Measurements from ENCODE around the gene CDH15.
"Not testable (repeated sequence)": the region's sequence is repeated elsewhere in the genome, so short reads cannot be mapped to it uniquely, and the experiment has no call there.

The CDH15 gene

GRCh38 chr16:89173174-89173921 lies 1.8 kb downstream of the CDH15 start:
- no peak for DNase-seq

- DNase-seq = no peak
These were observed 2.7 kb downstream of the CDH15 start for GRCh38 chr16:89174055-89174827.

- no peak for DNase-seq
These were observed 3.3 kb downstream of the CDH15 start for GRCh38 chr16:89174877-89175276.

GRCh38 chr16:89175280-89176146 lies 4.0 kb downstream of the CDH15 start:
- no peak for DNase-seq

- no peak for DNase-seq
These were observed 4.7 kb downstream of the CDH15 start for GRCh38 chr16:89176147-89176690.

- no peak for DNase-seq
These were observed 5.2 kb downstream of the CDH15 start for GRCh38 chr16:89176717-89177116.

- DNase-seq = no peak
These were observed 6.0 kb downstream of the CDH15 start for GRCh38 chr16:89177501-89177900.

GRCh38 chr16:89178453-89179147 lies 7.1 kb downstream of the CDH15 start:
- no peak for DNase-seq

- DNase-seq = no peak
These were observed 7.6 kb downstream of the CDH15 start for GRCh38 chr16:89179148-89179484.

- no peak for DNase-seq
These were observed 8.2 kb downstream of the CDH15 start for GRCh38 chr16:89179656-89180315.

- DNase-seq = no peak
These were observed 11.9 kb downstream of the CDH15 start for GRCh38 chr16:89183463-89183862.

- no peak for DNase-seq
These were observed 12.6 kb downstream of the CDH15 start for GRCh38 chr16:89183975-89184676.

- no peak for DNase-seq
These were observed 13.1 kb downstream of the CDH15 start for GRCh38 chr16:89184677-89184932.

- DNase-seq = no peak
These were observed 13.6 kb downstream of the CDH15 start for GRCh38 chr16:89184933-89185794.

- not testable (repeated sequence) for DNase-seq
These were observed 14.5 kb downstream of the CDH15 start for GRCh38 chr16:89185887-89186592.

- DNase-seq = not testable (repeated sequence)
These were observed 15.1 kb downstream of the CDH15 start for GRCh38 chr16:89186593-89187031.

- peak; percentile 41 for DNase-seq
These were observed 15.7 kb downstream of the CDH15 start for GRCh38 chr16:89187032-89187769.

- DNase-seq = peak; percentile 41
These were observed 16.3 kb downstream of the CDH15 start for GRCh38 chr16:89187770-89188392.
